Measurements from ENCODE around the gene DNAH6.

GRCh38 chr2:84779781-84780180 is 263.5 kb downstream of the DNAH6 start:
- TF ChIP-seq CTCF (IDR thresholded peaks at IDR 0.05) (no peak), EZH2 (IDR thresholded peaks at IDR 0.05) (no peak), EZH2phosphoT487 (IDR thresholded peaks at IDR 0.05) (no peak)

Measured in neural progenitor cell (in vitro differentiated cells).